Neutrophil (primary cell): Measurements from ENCODE around the gene RTL1.

Experiments
- H3K27ac ChIP-seq: fragments of 200-600 bp; sonication (generic); 2 replicates; pipeline ENCODE4 v1.5.1; 2016; ENCODE audit warnings: mild to moderate bottlenecking, moderate library complexity
- H3K27me3 ChIP-seq: fragments of 200-600 bp; sonication (generic); 2 replicates; pipeline ENCODE4 v1.6.0; 2016; ENCODE audit warnings: mild to moderate bottlenecking
- H3K36me3 ChIP-seq: fragments of 200-600 bp; sonication (generic); 2 replicates; pipeline ENCODE4 v1.5.1; 2017
- H3K4me1 ChIP-seq, 2 experiments: fragments of 200-600 bp in 1 of 2; sonication (generic) in 1 of 2; 1 replicate in 1 of 2; 2 replicates in 1 of 2; pipeline versions ENCODE4 v1.5.1 to v1.6.1; 2013 to 2016; ENCODE audit warnings: low read depth in 1 of 2, low read length in 1 of 2, mild to moderate bottlenecking in 1 of 2, moderate library complexity in 1 of 2; ENCODE audit not compliant: control insufficient read depth in 1 of 2, insufficient read depth in 1 of 2
- H3K4me3 ChIP-seq, 2 experiments: fragments of 200-600 bp in 1 of 2; sonication (generic) in 1 of 2; 1 replicate in 1 of 2; 2 replicates in 1 of 2; pipeline ENCODE4 v1.5.1; 2013 to 2016; ENCODE audit warnings: low read depth in 1 of 2, low read length in 1 of 2, mild to moderate bottlenecking in 1 of 2, moderate library complexity in 1 of 2
- H3K9me3 ChIP-seq: fragments of 200-600 bp; sonication (generic); 2 replicates; pipeline ENCODE4 v1.5.1; 2016
- TF ChIP-seq, protein P1 (sequence below): fragments of 200-600 bp; sonication (generic); IDR thresholded peaks from 2 replicates; pipeline ENCODE4 v1.5.1; 2016; ENCODE audit warnings: antibody characterized with exemption

RTL1 gene

DNA sequence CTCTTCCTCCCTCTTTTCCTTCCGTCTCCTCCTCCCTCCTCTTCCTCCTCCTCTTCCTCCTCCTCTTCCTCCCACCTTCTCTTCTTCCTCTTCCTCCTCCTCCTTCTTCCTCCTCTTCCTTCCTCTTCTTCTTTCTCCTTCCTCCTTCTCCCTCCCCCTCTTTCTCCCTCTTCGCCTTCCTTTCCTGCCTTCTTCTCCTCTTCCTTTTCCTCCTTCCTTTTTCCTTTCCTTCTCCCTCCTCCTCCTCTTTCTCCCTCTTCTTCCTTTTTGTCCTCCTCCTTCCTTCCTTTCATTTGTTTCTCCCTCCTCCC, 41.6 kb downstream of the RTL1 start:
- Histone ChIP-seq H3K9me3 (no peaks in the 10 kb centered on the region), H3K36me3 (no peaks in the 10 kb centered on the region), H3K4me3 (no peak overlapping the region), H3K4me1 (no peaks in the 10 kb centered on the region), H3K27me3 (peaks cover 11% of the 10 kb centered on the region), H3K27ac (no peak overlapping the region)
- TF ChIP-seq, protein P1, sequence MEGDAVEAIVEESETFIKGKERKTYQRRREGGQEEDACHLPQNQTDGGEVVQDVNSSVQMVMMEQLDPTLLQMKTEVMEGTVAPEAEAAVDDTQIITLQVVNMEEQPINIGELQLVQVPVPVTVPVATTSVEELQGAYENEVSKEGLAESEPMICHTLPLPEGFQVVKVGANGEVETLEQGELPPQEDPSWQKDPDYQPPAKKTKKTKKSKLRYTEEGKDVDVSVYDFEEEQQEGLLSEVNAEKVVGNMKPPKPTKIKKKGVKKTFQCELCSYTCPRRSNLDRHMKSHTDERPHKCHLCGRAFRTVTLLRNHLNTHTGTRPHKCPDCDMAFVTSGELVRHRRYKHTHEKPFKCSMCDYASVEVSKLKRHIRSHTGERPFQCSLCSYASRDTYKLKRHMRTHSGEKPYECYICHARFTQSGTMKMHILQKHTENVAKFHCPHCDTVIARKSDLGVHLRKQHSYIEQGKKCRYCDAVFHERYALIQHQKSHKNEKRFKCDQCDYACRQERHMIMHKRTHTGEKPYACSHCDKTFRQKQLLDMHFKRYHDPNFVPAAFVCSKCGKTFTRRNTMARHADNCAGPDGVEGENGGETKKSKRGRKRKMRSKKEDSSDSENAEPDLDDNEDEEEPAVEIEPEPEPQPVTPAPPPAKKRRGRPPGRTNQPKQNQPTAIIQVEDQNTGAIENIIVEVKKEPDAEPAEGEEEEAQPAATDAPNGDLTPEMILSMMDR = no peak

DNA sequence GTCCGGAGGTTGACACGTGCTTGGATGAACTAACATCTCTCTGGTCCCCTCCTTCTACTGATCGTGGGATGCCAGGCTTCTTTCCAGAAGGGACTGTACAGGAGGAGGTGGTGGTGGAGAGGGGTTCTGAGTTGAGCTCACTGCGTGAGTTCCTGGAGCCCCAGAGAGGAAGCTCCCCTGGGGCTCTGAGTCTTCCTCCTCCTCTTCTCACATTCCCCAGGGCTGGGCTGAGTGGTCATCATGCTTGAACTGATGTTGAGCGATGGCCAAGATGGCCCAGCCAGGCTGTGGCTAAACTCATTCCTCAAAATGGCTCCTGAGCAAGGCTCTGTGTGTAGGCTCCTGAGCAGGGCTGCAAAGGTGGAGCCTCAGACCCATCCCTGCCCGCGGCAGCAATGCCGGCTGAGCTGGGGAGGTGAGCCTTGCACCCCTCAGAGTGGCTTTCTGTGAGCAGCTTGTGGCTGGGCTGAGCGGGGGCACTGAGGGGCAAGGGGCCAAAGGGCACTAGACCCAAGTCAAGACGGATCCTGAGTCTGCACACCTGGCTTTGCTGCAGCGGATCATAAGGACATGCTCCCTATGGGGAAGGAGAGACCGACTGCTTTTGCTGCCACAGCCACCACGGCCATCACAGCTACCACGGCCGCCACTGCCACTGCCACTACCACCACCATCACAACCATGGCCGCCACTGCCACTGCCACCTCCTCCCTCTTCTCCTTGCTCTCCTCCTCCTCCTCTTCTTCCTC, 42.2 kb downstream of the RTL1 start:
- no peak overlapping the region for H3K4me3 ChIP-seq
- H3K4me1 ChIP-seq = no peaks in the 10 kb centered on the region
- H3K27me3 ChIP-seq = peaks cover 11% of the 10 kb centered on the region
- no peaks in the 10 kb centered on the region for H3K9me3 ChIP-seq
- TF ChIP-seq, protein P1 = no peak
- H3K27ac ChIP-seq = no peak overlapping the region
- H3K36me3 ChIP-seq = no peaks in the 10 kb centered on the region

DNA sequence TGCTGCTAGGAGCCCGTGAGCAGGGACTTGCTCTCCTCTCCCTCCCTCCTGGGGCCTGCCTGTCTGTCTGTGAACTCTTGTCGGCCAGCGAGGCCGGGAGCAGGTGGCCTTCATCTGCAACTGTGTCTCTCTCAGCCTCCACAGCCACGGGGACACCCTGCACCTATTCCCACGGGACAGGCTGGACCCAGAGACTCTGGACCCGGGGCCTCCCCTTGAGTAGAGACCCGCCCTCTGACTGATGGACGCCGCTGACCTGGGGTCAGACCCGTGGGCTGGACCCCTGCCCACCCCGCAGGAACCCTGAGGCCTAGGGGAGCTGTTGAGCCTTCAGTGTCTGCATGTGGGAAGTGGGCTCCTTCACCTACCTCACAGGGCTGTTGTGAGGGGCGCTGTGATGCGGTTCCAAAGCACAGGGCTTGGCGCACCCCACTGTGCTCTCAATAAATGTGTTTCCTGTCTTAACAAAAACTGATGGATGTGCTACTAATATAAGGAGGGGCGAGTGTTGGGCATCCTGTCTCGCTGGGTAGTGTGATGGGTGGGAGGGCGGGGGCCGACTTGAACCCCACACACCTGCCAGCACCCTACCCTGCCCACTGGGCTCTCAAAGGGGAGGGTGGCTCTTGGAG, 42.9 kb downstream of the RTL1 start:
- TF ChIP-seq, protein P1 = no peak
- Histone ChIP-seq H3K36me3 (no peaks in the 10 kb centered on the region), H3K9me3 (no peaks in the 10 kb centered on the region), H3K27ac (no peak overlapping the region), H3K4me3 (no peak overlapping the region), H3K4me1 (no peaks in the 10 kb centered on the region), H3K27me3 (peaks cover 11% of the 10 kb centered on the region)

DNA sequence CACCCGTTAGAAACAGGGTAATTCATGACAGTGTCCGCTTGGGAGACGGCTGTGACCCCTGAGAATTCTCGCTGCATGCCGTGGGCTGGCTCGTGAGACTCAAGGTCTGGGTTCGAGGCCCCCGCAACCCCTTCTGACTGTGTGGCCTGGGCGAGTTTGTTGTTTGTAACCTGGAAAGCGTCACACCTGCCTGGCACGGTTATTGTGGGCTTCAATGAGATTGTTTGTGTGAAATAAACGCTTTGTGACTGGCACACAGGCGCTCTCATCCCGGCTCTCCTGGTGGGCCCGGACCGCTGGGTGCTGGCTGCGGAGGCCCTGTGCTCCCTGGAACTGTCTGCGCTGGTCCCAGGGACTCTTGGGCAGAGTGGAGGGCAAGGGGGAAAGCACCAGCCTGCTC, 43.7 kb downstream of the RTL1 start:
- H3K27ac ChIP-seq = no peak overlapping the region

DNA sequence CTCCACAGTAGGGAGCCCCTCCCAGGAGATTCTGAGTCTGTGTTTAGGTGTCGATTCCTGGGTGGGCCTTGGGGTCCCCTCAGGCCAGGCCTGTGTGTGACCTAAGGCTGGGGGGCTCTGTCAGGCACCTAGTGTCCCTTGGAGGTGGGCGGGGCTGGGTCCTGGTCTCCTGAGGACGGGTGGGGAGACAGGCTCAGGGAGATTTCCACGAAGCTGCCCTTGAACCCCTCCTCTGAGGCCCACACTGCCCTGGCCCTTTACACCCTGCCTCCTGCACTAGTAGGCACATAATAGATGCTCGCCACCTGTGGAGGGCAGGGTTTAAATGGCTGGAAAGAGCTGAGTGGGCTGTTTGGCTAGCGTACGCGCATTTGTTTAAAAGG, 44.7 kb downstream of the RTL1 start:
- H3K27me3 ChIP-seq = peaks cover 13% of the 10 kb centered on the region
- TF ChIP-seq, protein P1 = no peak
- H3K4me1 ChIP-seq = no peaks in the 10 kb centered on the region
- no peaks in the 10 kb centered on the region for H3K9me3 ChIP-seq
- no peak overlapping the region for H3K4me3 ChIP-seq
- H3K36me3 ChIP-seq = no peaks in the 10 kb centered on the region
- H3K27ac ChIP-seq = no peak overlapping the region

More for the DNA sequence above, 43.7 kb downstream of the RTL1 start:
- Histone ChIP-seq H3K27me3 (peaks cover 11% of the 10 kb centered on the region), H3K4me3 (no peak overlapping the region), H3K9me3 (no peaks in the 10 kb centered on the region), H3K4me1 (no peaks in the 10 kb centered on the region), H3K36me3 (no peaks in the 10 kb centered on the region)
- TF ChIP-seq, protein P1 = no peak
